AG04450 (cell line): ENCODE measurements around the gene ZFP91. TPM values are rescaled to one million over a fixed set of nuclear protein-coding genes. Genes with fewer than 3 reads are reported as not detected.

Source experiments
- CTCF ChIA-PET: fragments of 300-600, 350-600 bp; formaldehyde crosslinking; extraction: SDS; loops from one replicate; lab custom pipeline; 2022; ENCODE audit warnings: antibody characterized with exemption, inconsistent platforms; lab: Charles Lee
- POLR2A ChIA-PET: fragments of 350-600 bp; formaldehyde crosslinking; extraction: SDS; loops from one replicate; lab custom pipeline; 2021; ENCODE audit warnings: antibody characterized with exemption, inconsistent platforms; lab: Yijun Ruan, JAX
- DNase-seq: peaks from one replicate; pipeline ENCODE4 v3.0.0-alpha.2; 2011; ENCODE audit warnings: low read depth, low spot score
- H3K27ac ChIP-seq: one replicate; pipeline ENCODE4 v1.5.1; 2012; ENCODE audit warnings: low read depth, low read length, control low read depth
- H3K27me3 ChIP-seq: one replicate; pipeline ENCODE4 v1.6.0; 2012; ENCODE audit warnings: low read length; ENCODE audit not compliant: control insufficient read depth, insufficient read depth
- H3K4me3 ChIP-seq: 2 replicates; pipeline ENCODE4 v1.5.1; 2011; ENCODE audit warnings: mild to moderate bottlenecking, low read depth, low read length, control low read depth
- H3K9me3 ChIP-seq: 2 replicates; pipeline ENCODE4 v1.5.1; 2012; ENCODE audit warnings: low read length; ENCODE audit not compliant: control insufficient read depth, insufficient read depth
- polyA plus RNA-seq: library from polyadenylated mRNA; depleted of rRNA; stranded (reverse); fragments of >200 nt; gene quantifications from 2 replicates; pipeline ENCODE4 v1.2.3, GENCODE V29; 2011
- TF ChIP-seq, protein P1 (sequence below): IDR thresholded peaks from 2 replicates; pipeline ENCODE4 v1.5.1; 2011; ENCODE audit warnings: low read depth, low read length, control low read depth, inconsistent platforms

Gene ZFP91
- polyA plus RNA-seq, 1 experiment: 47.9 TPM

DNA sequence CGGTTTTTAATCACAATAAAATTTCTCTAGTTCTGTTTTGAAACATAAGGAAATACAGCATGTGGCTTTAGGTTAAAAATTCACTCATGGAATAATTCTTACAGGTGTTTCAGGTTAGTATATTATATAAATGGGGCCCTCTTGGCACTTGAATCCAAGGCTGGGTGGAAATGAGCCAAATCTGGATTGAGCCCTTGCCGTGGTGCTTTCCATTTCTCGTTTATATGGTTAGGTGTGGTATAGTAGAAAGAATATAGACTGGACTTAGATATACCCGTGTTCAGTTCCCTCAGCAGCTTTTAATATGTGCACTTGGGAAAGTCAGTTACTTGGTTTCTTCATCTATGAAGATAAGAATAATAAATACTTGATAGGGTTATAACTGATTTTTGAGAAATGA is 16.0 kb downstream of the ZFP91 start:
- DNase-seq: no peak
- ChIA-PET CTCF (interaction anchor here (1.3 kb wide), 1 partner anchor 15 kb away, joined by 5 read pairs; no protein-coding TSS in a partner anchor), POLR2A (no interaction called here)
- TF ChIP-seq, protein P1, sequence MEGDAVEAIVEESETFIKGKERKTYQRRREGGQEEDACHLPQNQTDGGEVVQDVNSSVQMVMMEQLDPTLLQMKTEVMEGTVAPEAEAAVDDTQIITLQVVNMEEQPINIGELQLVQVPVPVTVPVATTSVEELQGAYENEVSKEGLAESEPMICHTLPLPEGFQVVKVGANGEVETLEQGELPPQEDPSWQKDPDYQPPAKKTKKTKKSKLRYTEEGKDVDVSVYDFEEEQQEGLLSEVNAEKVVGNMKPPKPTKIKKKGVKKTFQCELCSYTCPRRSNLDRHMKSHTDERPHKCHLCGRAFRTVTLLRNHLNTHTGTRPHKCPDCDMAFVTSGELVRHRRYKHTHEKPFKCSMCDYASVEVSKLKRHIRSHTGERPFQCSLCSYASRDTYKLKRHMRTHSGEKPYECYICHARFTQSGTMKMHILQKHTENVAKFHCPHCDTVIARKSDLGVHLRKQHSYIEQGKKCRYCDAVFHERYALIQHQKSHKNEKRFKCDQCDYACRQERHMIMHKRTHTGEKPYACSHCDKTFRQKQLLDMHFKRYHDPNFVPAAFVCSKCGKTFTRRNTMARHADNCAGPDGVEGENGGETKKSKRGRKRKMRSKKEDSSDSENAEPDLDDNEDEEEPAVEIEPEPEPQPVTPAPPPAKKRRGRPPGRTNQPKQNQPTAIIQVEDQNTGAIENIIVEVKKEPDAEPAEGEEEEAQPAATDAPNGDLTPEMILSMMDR: no peak
- no peaks in the 10 kb centered on the region for H3K27me3 ChIP-seq
- no peak overlapping the region for H3K4me3 ChIP-seq
- H3K9me3 ChIP-seq: no peaks in the 10 kb centered on the region
- H3K27ac ChIP-seq: no peak overlapping the region

DNA sequence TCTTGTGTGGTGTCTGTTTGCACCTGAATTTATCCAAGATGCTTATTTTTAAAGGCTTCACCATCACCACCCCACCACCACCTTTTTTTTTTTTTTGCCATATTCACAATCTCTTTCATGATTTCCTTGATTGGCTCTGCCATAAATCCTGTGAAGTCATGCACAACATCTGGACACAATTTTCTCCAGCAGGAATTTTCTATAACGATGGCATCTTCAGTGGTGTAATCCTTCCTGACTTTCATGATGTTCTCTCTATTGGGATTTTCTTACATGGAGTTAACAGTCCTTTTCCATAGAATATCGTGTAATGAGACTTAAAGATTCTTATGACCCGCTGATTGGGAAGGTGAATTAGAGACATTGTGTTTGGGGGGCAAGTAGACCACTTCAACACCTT is 17.8 kb downstream of the ZFP91 start:
- Histone ChIP-seq H3K4me3 (no peak overlapping the region), H3K27me3 (no peaks in the 10 kb centered on the region), H3K27ac (no peak overlapping the region), H3K9me3 (no peaks in the 10 kb centered on the region)
- TF ChIP-seq, protein P1: no peak
- CTCF ChIA-PET: no interaction called here
- POLR2A ChIA-PET: no interaction called here
- DNase-seq: no peak

DNA sequence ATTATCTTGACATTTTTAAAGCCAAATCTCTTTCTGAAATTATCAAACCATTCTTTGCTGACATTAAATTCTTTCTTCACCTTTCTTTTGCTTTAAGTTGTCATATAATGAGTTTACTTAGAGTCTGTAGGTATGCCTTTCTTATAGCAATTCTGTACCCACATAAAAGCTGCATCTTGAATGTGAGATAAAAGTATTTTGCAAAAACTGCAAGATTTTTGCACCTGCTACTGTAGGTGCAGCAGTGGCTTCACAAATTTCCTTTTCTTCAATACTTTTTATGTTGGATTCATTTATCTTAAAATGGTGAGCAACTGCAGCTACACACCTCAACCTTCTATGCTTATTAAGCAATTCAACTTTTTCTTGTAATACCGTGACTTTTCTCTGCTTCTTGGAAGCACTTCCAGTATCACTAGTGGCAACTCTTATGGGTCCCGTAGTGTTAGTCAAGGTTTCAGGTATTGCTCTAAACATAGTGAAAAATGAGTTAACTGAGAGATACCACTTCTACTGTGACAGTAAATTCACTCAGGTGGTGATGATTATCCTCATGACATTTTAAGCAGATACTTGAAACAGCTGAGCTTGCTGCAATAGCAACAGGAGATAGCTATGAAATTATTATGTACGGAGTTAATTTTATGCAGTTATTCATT is 18.8 kb downstream of the ZFP91 start:
- Histone ChIP-seq H3K4me3 (no peak overlapping the region), H3K9me3 (no peaks in the 10 kb centered on the region), H3K27ac (no peak overlapping the region), H3K27me3 (no peaks in the 10 kb centered on the region)
- POLR2A ChIA-PET: no interaction called here
- TF ChIP-seq, protein P1: no peak
- CTCF ChIA-PET: interaction anchor here (1.4 to 1.6 kb wide), 4 partner anchors 21 to 74 kb away, joined by 3 to 8 read pairs (median 4); partner anchors contain the start of gene LPXN
- DNase-seq: no peak

DNA sequence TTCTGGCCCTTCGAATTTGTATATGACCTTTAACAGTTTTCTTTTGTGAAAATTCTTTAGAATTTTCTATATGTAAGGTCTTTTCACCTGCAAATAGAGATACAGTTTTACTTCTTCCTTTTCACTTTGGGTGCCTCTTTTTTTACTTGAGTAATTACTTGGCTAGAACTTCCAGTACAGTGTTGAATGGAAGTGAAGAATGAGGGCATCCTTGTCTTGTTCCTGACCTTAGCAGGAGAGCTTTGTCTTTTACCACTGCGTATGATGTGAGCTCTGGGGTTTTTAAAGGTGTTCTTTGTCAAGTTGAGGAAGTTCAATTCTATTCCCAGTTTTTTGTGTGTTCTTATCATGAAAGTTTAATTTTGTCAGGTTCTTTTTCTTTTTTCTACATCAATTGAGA is 21.6 kb downstream of the ZFP91 start:
- ChIA-PET POLR2A (no interaction called here), CTCF (interaction anchor here (0.6 to 3.2 kb wide), 2 partner anchors 24 to 29 kb away, joined by 3 to 16 read pairs; no protein-coding TSS in a partner anchor)
- H3K4me3 ChIP-seq: no peak overlapping the region
- no peak overlapping the region for H3K27ac ChIP-seq
- H3K27me3 ChIP-seq: no peaks in the 10 kb centered on the region
- H3K9me3 ChIP-seq: no peaks in the 10 kb centered on the region
- no peak for DNase-seq
- TF ChIP-seq, protein P1: no peak
